DMS 273 (cell line): Measurements from ENCODE around the gene MGAT2.
"Not testable (repeated sequence)": the region's sequence is repeated elsewhere in the genome, so short reads cannot be mapped to it uniquely, and the experiment has no call there.

Experiments used
- DNase-seq: peaks from one replicate; lab custom pipeline; 2025; ENCODE audit not compliant: unreplicated experiment; lab: John Stamatoyannopoulos, UW

MGAT2 gene

GRCh38 chr14:49612251-49612650 is 8.3 kb upstream of the MGAT2 start:
- DNase-seq = no peak

GRCh38 chr14:49612671-49613070 is 7.9 kb upstream of the MGAT2 start:
- no peak for DNase-seq

- DNase-seq = no peak
Observed at GRCh38 chr14:49614196-49614595, 6.4 kb upstream of the MGAT2 start.

- peak; percentile 61 for DNase-seq
Observed at GRCh38 chr14:49615776-49616175, 4.8 kb upstream of the MGAT2 start.

- DNase-seq = no peak
Observed at GRCh38 chr14:49617852-49618519, 2.6 kb upstream of the MGAT2 start.

- DNase-seq = not testable (repeated sequence)
Observed at GRCh38 chr14:49619273-49619672, 1.3 kb upstream of the MGAT2 start.

- DNase-seq = no peak
Observed at GRCh38 chr14:49619730-49620129, 869 bp upstream of the MGAT2 start.

- DNase-seq = peak; percentile 87
Observed at GRCh38 chr14:49621114-49621881, 699 bp downstream of the MGAT2 start.

GRCh38 chr14:49622022-49622607 is 1.5 kb downstream of the MGAT2 start:
- DNase-seq = peak; percentile 31

GRCh38 chr14:49623387-49623786 is 2.8 kb downstream of the MGAT2 start:
- DNase-seq = no peak

GRCh38 chr14:49623941-49624839 is 3.6 kb downstream of the MGAT2 start:
- no peak for DNase-seq

- DNase-seq = peak; percentile 97
Observed at GRCh38 chr14:49633640-49634546, 13.3 kb downstream of the MGAT2 start.

- peak; percentile 89 for DNase-seq
Observed at GRCh38 chr14:49634547-49635334, 14.1 kb downstream of the MGAT2 start, which contains the start of gene DNAAF2. Gene DNAAF2 (minus strand): TSS chr14:49635244. CDS start chr14:49635149, 95 bp downstream.

- DNase-seq = no peak
Observed at GRCh38 chr14:49636866-49637265, 16.3 kb downstream of the MGAT2 start.

- no peak for DNase-seq
Observed at GRCh38 chr14:49637534-49638078, 17.0 kb downstream of the MGAT2 start.

- DNase-seq = no peak
Observed at GRCh38 chr14:49640540-49641417, 20.2 kb downstream of the MGAT2 start.

- DNase-seq = peak; percentile 54
Observed at GRCh38 chr14:49641697-49642129, 21.1 kb downstream of the MGAT2 start.

GRCh38 chr14:49642163-49642562 is 21.6 kb downstream of the MGAT2 start:
- no peak for DNase-seq
